Measurements from ENCODE around the gene MINK1.

DNA sequence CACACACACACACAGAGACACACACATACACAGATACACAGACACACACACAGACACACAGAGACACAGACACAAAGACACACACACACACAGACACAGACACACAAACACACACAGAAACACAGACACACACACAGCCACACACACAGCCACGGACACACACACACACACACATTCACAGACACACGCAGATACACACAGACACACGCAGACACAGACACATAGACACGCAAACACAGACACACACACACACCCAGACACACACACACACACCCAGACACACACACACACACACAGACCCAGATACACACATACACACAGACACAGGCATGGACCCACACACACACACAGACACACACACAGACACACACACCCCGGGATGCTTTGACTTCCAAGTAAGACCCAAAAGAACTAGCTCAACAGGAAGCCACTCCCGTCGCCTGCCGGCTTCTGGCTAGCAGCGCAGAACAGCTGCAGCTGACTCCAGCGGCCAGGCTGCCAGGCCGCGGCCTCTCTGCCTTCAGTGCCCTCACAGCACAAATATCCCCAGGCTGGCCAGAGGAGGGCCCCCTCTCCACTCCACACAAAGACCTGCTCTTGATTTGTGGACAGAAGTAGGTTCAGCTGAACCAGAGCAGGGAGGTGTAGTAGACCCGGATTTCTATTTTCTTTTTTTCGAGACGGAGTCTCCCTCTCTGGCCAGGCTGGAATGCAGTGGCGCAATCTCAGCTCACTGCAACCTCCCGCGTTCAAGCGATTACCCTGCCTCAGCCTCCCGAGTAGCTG is 75.8 kb downstream of the MINK1 start:
- TF ChIP-seq, protein P1, sequence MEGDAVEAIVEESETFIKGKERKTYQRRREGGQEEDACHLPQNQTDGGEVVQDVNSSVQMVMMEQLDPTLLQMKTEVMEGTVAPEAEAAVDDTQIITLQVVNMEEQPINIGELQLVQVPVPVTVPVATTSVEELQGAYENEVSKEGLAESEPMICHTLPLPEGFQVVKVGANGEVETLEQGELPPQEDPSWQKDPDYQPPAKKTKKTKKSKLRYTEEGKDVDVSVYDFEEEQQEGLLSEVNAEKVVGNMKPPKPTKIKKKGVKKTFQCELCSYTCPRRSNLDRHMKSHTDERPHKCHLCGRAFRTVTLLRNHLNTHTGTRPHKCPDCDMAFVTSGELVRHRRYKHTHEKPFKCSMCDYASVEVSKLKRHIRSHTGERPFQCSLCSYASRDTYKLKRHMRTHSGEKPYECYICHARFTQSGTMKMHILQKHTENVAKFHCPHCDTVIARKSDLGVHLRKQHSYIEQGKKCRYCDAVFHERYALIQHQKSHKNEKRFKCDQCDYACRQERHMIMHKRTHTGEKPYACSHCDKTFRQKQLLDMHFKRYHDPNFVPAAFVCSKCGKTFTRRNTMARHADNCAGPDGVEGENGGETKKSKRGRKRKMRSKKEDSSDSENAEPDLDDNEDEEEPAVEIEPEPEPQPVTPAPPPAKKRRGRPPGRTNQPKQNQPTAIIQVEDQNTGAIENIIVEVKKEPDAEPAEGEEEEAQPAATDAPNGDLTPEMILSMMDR (IDR thresholded peaks at IDR 0.05), result peak; percentile 68
- TF ChIP-seq KAT7 (CRISPR knock-in tag; IDR thresholded peaks at IDR 0.05; ENCODE audit: borderline replicate concordance), result no peak
- no peak for TF ChIP-seq GTF2I (CRISPR knock-in tag; conservative IDR thresholded peaks at IDR 0.05)
- TF ChIP-seq, protein P2, sequence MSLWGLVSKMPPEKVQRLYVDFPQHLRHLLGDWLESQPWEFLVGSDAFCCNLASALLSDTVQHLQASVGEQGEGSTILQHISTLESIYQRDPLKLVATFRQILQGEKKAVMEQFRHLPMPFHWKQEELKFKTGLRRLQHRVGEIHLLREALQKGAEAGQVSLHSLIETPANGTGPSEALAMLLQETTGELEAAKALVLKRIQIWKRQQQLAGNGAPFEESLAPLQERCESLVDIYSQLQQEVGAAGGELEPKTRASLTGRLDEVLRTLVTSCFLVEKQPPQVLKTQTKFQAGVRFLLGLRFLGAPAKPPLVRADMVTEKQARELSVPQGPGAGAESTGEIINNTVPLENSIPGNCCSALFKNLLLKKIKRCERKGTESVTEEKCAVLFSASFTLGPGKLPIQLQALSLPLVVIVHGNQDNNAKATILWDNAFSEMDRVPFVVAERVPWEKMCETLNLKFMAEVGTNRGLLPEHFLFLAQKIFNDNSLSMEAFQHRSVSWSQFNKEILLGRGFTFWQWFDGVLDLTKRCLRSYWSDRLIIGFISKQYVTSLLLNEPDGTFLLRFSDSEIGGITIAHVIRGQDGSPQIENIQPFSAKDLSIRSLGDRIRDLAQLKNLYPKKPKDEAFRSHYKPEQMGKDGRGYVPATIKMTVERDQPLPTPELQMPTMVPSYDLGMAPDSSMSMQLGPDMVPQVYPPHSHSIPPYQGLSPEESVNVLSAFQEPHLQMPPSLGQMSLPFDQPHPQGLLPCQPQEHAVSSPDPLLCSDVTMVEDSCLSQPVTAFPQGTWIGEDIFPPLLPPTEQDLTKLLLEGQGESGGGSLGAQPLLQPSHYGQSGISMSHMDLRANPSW (CRISPR knock-in tag; conservative IDR thresholded peaks at IDR 0.05; ENCODE audit: low read depth), result no peak
- TF ChIP-seq, protein P3, sequence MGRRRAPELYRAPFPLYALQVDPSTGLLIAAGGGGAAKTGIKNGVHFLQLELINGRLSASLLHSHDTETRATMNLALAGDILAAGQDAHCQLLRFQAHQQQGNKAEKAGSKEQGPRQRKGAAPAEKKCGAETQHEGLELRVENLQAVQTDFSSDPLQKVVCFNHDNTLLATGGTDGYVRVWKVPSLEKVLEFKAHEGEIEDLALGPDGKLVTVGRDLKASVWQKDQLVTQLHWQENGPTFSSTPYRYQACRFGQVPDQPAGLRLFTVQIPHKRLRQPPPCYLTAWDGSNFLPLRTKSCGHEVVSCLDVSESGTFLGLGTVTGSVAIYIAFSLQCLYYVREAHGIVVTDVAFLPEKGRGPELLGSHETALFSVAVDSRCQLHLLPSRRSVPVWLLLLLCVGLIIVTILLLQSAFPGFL (CRISPR knock-in tag; IDR thresholded peaks at IDR 0.05; ENCODE audit: borderline replicate concordance), result no peak
- no peak for TF ChIP-seq CREB1 (CRISPR knock-in tag; IDR thresholded peaks at IDR 0.05)
- TF ChIP-seq SMAD3 (CRISPR knock-in tag; IDR thresholded peaks at IDR 0.05; ENCODE audit: borderline replicate concordance), result no peak
- no peak for TF ChIP-seq FOXK1 (CRISPR knock-in tag; IDR thresholded peaks at IDR 0.05)

Data from WTC11 (cell line).